Stimulated activated CD8-positive, alpha-beta memory T cell treated with anti-CD3 and anti-CD28 coated beads, Interleukin-7, amount 100 ng/mL, for 48 hours (primary cell): ENCODE data around the gene KRT7.

Source experiments
- DNase-seq, 2 donors: peaks; one replicate each; pipeline ENCODE4 v3.0.0-alpha.2; 2020; ENCODE audit warnings: low read depth in 1 of 2; ENCODE audit errors: extremely low read depth in 1 of 2

Gene KRT7

GRCh38 chr12:52211716-52212585 lies 21.1 kb upstream of the KRT7 start:
- DNase-seq, result no peak

DNA sequence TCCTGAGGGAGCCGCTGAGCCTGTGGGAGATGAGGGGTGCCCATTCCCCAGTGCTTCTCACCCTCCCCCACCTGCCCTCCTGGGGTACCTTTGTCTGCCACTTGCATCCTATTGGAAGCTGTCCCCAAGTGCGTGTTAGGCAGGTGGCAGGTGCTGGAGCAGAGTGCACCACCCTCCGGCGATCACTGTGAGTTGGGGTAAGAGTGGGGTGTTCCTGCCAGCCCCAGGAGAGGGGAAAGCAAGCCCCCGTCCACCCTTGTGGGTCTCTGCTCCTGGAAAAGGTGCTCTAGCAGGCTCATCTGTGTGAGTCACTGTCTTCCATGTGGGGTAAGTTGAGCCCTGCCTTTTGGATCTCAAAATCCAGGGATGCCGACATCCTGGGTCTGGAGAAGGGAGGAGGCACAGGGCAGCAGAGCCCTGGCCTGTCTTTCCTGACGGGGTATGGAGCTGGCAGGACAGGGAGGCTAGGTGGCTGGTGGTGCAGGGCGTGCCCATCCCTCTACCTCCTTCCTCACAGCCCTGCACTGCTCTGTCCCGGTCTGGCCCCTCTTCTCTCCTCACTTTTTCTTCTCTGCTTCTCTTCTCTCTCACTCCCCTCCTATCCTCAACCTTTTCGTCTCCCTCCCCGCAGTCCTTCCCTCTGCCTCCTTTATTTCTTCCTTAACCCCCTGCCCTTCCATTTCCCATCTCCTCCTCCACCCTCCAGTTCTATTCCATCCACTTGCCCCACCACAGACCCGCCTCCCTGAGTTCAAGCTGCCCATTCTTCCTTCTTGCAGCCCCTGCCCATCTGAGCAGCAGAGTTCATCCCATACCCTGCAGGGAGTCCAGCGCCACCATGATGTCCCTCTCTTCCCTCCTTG lies 20.1 kb upstream of the KRT7 start:
- DNase-seq, result no peak

- DNase-seq, result peak; percentile 11 to 27
Observed at GRCh38 chr12:52213564-52214420, 19.3 kb upstream of the KRT7 start.

- no peak for DNase-seq
Observed at GRCh38 chr12:52214421-52214802, 18.6 kb upstream of the KRT7 start.

- no peak for DNase-seq
Observed at GRCh38 chr12:52215587-52216031, 17.4 kb upstream of the KRT7 start.

DNA sequence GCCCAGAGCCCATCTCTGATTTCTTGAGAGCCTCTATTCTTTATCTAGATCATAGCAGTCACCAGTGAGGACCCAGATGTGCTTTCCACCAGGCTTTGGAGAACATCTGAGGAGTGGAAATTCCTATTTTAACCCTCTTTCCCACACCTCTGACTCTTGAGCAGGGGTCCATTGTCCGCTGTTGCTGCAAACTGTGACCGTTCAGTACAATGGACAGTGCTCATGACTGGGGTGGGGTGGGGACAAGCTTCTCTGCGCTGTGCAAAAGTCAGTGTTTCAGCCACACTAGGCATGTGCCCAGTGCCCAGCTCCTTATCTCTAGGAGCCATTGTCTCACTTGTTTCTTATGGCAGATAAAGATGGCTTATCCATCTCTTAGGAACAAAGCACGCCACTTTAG lies 16.9 kb upstream of the KRT7 start:
- no peak for DNase-seq

- no peak for DNase-seq
Observed at GRCh38 chr12:52216807-52217206, 16.2 kb upstream of the KRT7 start.

GRCh38 chr12:52217223-52217622 lies 15.8 kb upstream of the KRT7 start:
- DNase-seq, result no peak

- no peak for DNase-seq
Observed at GRCh38 chr12:52218001-52218400, 15.0 kb upstream of the KRT7 start.

- DNase-seq, result no peak
Observed at GRCh38 chr12:52220477-52220876, 12.6 kb upstream of the KRT7 start.

DNA sequence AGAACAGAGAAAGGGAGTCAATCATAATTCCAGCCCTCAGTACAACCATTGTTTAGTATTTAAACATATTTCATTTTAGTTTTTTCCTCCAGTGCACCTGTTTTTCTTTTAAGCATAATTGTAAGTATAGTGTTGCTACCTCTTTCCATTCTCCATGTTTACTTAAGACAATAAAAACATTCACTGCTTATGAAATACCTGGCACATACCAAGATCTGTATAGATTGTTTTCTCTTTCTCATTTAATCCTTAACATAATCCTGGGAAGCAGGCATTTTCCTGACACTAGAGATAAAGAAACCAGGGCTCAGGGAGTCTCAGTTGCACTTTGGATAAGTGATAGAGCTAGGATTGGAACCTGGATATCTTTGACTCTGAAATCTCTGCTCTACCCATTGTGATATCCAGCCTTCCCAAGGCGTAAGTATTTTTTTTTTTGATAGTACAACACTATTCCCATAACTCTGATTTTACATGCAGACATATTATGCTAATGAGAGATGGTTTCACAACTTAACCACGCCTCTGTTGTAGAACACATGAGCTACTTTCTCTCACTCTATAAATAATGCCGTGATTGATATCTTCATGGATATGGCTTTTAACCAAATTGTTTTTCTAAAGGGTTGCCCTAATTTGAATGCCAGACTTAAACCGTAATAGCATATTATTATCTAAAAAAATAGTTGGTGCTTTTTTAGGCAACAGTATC lies 11.8 kb upstream of the KRT7 start:
- no peak for DNase-seq

DNA sequence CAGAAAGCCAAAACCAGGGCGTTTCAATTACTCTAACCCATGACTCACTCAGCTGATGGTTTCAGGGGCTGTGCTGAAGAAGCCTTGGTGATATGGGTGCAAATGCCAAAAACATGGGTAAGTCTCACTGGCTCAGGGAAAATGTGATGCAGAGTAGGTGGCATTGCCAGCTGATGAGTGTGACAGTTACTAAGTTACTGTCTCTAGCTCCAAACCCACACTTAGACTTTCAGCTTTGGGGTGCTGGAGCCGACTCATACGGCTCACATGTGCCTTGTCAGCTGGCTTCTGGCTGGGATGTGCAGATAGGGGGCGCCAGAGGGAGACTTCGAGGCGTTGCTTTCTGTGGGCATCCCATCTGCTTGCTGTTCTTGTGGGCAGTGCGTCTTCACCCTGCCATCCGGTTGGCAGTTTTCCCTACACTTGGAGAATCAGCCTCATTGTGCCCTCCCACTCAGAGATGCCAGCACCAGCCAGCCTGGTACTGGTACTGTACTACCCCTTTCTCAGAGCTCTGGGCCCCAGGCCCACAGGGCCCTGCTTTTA lies 11.1 kb upstream of the KRT7 start:
- peak; percentile 53 to 84 for DNase-seq

- no peak for DNase-seq
Observed at GRCh38 chr12:52222692-52223091, 10.4 kb upstream of the KRT7 start.

- DNase-seq, result no peak
Observed at GRCh38 chr12:52223406-52224039, 9.5 kb upstream of the KRT7 start.

DNA sequence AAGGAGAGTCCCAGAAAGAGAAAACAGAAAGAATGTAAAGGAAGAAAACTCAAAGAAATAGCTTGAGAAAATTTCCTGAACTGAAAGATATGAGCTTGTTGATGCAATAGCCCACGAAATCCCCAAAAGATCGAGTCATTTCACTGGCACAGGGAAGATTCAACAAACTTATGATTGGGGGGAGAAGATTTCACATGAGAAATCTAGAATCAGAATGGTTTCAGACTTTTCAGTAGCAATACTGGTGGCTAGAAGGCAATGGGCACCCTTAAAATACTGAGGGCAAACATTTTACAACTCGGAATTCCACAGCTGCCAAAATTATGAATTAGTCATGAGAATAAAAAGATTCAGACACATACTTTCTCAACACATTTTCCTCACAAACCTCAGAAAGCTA lies 8.9 kb upstream of the KRT7 start:
- DNase-seq, result no peak

DNA sequence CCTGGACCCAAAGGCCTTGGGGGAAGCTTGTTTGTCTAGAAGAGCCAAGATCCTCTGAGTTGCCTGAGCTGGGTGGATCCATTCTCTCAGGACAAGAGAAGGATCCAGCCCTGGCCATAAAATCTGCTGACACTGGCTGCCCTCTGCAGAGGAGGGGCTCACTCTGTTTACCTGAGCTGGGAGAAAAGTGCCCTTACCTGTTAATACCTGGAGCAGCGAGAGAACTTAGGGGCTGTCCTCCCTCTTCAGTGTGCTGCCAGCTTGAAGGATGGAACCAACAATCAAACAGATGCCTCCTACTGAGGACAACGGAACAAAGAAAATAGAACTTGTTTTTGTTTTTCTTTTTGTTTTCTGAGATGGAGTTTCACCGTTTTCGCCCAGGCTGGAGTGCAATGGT lies 7.3 kb upstream of the KRT7 start:
- DNase-seq, result no peak

DNA sequence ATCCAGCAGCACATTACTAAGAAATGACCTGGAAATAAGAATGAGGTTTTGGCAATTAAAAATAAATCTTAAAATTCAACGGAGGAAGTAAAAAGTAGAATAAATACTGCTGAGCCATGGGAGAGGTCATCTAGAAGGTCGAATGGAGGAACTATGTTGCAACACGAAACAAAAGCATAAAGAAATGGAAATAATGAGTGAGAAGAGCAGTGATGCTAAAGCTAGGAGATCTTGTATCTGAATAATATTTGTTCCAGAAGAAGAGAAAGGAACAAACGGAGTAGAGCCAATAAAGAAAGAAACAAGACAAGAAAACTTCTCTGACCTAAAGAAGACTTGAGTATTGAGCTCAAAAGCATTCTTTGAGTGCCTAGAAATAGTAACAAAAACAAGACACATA lies 6.6 kb upstream of the KRT7 start:
- no peak for DNase-seq

- no peak for DNase-seq
Observed at GRCh38 chr12:52227606-52228166, 5.4 kb upstream of the KRT7 start.

DNA sequence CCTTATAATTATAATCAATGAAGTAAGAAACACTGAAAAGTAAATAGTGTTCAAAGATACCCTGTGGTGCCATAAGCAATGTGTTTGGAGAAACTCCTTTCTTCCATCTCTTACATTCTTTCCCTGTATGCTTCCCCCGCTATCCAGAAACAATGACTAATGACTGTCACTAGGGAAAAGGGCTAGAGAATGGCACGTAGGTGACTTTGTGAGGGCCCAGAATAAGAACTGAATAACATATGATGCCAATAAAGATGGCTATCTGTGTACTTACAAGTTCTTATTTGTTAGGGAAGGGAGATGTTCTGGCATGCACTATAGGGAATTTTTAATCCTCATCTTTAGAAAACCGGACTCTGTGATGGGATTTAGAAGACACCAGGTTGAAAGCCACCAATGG lies 4.7 kb upstream of the KRT7 start:
- DNase-seq, result no peak
